Endothelial cell (in vitro differentiated cells): ENCODE data around the gene MARCHF11. TPM values are rescaled to one million over a fixed set of nuclear protein-coding genes. Genes with fewer than 3 reads are reported as not detected.

Experiments used
- DNase-seq: peaks from one replicate; pipeline ENCODE4 v3.0.0; 2021; ENCODE audit warnings: low spot score
- H3K27ac Mint-ChIP-seq: one replicate; pipeline ENCODE4 v1.8.0; 2021; ENCODE audit warnings: mixed read lengths, inconsistent platforms; ENCODE audit not compliant: unreplicated experiment
- H3K27me3 Mint-ChIP-seq: one replicate; pipeline ENCODE4 v1.8.0; 2021; ENCODE audit warnings: mild to moderate bottlenecking, moderate library complexity, mixed read lengths, inconsistent platforms; ENCODE audit not compliant: unreplicated experiment
- H3K36me3 Mint-ChIP-seq: one replicate; pipeline ENCODE4 v1.8.0; 2021; ENCODE audit warnings: mild to moderate bottlenecking, low read depth, mixed read lengths, inconsistent platforms; ENCODE audit not compliant: unreplicated experiment
- H3K4me1 Mint-ChIP-seq: one replicate; pipeline ENCODE4 v1.8.0; 2021; ENCODE audit warnings: mild to moderate bottlenecking, mixed read lengths, inconsistent platforms; ENCODE audit not compliant: unreplicated experiment
- H3K4me3 Mint-ChIP-seq: one replicate; pipeline ENCODE4 v1.8.0; 2021; ENCODE audit warnings: mild to moderate bottlenecking, mixed read lengths, inconsistent platforms; ENCODE audit not compliant: unreplicated experiment
- H3K9me3 Mint-ChIP-seq: one replicate; pipeline ENCODE4 v1.8.0; 2021; ENCODE audit warnings: mixed read lengths, inconsistent platforms; ENCODE audit not compliant: unreplicated experiment
- long read RNA-seq: library from polyadenylated mRNA; unstranded; transcript quantifications from one replicate; pipeline ENCODE4 v2.0.0, GENCODE V29; 2020; ENCODE audit not compliant: unreplicated experiment
- total RNA-seq: library from RNA; stranded (reverse); fragmentation: NEBNext Ultra II Directional; extraction: Animal tissue kit (Norgen Biotek cat#: 25700); gene quantifications from one replicate; pipeline ENCODE4 v1.2.1, GENCODE V29; 2021; ENCODE audit not compliant: unreplicated experiment
- TF ChIP-seq, protein P1 (sequence below): fragments of 200-600 bp; sonication (generic); IDR thresholded peaks from one replicate; pipeline ENCODE4 v1.5.0; 2021; ENCODE audit warnings: antibody characterized with exemption; ENCODE audit not compliant: unreplicated experiment

The MARCHF11 gene, protein sequence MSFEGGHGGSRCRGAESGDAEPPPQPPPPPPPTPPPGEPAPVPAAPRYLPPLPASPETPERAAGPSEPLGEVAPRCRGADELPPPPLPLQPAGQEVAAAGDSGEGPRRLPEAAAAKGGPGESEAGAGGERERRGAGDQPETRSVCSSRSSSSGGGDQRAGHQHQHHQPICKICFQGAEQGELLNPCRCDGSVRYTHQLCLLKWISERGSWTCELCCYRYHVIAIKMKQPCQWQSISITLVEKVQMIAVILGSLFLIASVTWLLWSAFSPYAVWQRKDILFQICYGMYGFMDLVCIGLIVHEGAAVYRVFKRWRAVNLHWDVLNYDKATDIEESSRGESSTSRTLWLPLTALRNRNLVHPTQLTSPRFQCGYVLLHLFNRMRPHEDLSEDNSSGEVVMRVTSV
- total RNA-seq: 2.2 TPM
- long read RNA-seq: 0 reads

DNA sequence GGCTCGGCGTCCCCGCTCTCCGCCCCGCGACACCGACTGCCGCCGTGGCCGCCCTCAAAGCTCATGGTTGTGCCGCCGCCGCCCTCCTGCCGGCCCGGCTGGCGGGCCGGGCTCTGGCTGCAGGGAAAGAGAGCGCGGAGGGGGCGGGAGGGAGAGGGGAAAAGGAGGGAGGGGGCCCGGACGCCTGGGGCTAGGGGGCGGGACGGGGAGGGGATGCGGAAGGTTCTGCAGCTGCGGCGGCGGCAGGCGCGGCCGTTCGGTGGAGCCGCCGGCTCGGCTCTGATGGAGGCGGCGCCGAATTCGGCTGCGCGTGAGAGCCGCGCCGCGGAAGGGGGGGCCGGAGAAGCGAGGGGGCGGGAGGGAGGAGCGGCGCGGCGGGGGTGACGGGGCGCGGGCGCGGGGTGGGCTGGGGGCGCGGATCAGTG lies at the start of gene MARCHF11:
MARCHF11 (minus strand) TSS at position 281 of the 425 bp plus-strand sequence; CDS start at position 65, 216 bp downstream.
- H3K4me3 Mint-ChIP-seq: peak within 1 kb of the TSS; percentile 94
- peaks cover 3% of the 10 kb centered on the region for H3K4me1 Mint-ChIP-seq
- peaks cover 11% of the 10 kb centered on the region for H3K27me3 Mint-ChIP-seq
- DNase-seq: peak; percentile 36
- H3K27ac Mint-ChIP-seq: peak within 1 kb of the TSS; percentile 57
- H3K9me3 Mint-ChIP-seq: no peaks in the 10 kb centered on the region
- peaks cover 4% of the 10 kb centered on the region for H3K36me3 Mint-ChIP-seq
- TF ChIP-seq, protein P1, sequence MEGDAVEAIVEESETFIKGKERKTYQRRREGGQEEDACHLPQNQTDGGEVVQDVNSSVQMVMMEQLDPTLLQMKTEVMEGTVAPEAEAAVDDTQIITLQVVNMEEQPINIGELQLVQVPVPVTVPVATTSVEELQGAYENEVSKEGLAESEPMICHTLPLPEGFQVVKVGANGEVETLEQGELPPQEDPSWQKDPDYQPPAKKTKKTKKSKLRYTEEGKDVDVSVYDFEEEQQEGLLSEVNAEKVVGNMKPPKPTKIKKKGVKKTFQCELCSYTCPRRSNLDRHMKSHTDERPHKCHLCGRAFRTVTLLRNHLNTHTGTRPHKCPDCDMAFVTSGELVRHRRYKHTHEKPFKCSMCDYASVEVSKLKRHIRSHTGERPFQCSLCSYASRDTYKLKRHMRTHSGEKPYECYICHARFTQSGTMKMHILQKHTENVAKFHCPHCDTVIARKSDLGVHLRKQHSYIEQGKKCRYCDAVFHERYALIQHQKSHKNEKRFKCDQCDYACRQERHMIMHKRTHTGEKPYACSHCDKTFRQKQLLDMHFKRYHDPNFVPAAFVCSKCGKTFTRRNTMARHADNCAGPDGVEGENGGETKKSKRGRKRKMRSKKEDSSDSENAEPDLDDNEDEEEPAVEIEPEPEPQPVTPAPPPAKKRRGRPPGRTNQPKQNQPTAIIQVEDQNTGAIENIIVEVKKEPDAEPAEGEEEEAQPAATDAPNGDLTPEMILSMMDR: no peak

DNA sequence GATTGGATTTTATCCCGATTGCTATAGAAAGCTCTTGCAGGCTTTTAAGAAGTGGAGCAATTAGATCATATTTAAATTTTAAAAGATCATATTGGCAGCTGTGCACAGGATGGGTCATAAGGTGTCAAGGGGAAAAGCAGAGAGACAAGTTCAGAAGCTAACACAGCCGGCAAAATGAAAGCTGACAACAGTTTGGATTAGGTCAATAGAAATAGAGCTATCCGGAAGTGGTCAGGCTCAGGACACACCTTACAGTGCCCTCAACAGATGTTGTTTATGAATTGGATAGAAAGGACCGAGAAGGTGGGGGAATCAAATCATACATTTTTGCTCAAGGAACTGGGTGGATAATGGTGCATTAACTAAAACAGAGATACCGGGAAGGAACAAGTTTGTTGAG lies 46.3 kb upstream of the MARCHF11 start:
- H3K27me3 Mint-ChIP-seq: no peaks in the 10 kb centered on the region
- no peaks in the 10 kb centered on the region for H3K4me1 Mint-ChIP-seq
- H3K27ac Mint-ChIP-seq: no peak overlapping the region
- H3K9me3 Mint-ChIP-seq: no peaks in the 10 kb centered on the region
- H3K4me3 Mint-ChIP-seq: no peak overlapping the region
- DNase-seq: no peak
- no peaks in the 10 kb centered on the region for H3K36me3 Mint-ChIP-seq
- TF ChIP-seq, protein P1: no peak

DNA sequence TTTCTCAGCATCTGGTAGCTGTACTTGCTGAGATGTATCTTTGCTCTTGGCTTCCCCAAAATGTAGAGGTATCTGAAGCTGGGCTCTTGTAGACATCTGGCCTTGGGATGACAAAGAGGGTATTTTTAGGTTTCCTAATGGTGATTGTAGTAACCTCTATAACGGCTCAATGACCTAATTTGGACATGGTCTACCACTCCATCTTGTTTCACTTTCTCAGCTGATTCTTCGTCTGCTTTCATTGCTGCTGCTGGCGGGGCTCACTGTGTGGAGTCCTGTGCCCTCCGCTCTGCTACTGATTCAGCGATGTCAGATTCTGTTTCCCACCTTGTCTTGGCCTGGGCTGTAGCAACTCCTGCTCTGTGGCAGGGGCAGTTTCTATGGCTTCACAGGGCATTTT lies 12.7 kb upstream of the MARCHF11 start:
- TF ChIP-seq, protein P1: no peak
- H3K27me3 Mint-ChIP-seq: peaks cover 2% of the 10 kb centered on the region
- no peaks in the 10 kb centered on the region for H3K9me3 Mint-ChIP-seq
- no peaks in the 10 kb centered on the region for H3K4me1 Mint-ChIP-seq
- DNase-seq: no peak
- peaks cover 6% of the 10 kb centered on the region for H3K36me3 Mint-ChIP-seq
- H3K4me3 Mint-ChIP-seq: no peak overlapping the region
- no peak overlapping the region for H3K27ac Mint-ChIP-seq

DNA sequence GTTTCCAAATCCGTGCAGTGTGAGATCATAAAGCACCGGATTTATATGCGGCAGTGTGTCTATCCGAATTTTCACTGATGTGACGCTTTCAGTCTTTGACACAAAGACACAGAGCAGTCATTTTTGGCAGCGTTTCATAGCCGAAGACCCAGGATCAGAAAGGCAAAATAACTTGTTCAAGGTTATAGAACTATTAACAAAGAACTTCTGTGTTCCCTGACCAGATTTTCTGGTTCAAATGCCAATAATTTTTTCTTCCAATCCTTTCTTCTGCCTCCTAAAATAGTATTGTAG lies 1.1 kb upstream of the MARCHF11 start:
- Mint-ChIP-seq H3K27me3 (peaks cover 11% of the 10 kb centered on the region), H3K9me3 (no peaks in the 10 kb centered on the region), H3K4me1 (peaks cover 3% of the 10 kb centered on the region), H3K4me3 (peak overlapping the region; percentile 85), H3K36me3 (peaks cover 4% of the 10 kb centered on the region), H3K27ac (no peak overlapping the region)
- TF ChIP-seq, protein P1: no peak
- no peak for DNase-seq
